T-cell (primary cell): Measurements from ENCODE around the gene CASK. TPM values are rescaled to one million over a fixed set of nuclear protein-coding genes. Genes with fewer than 3 reads are reported as not detected.

ENCODE experiments used
- ATAC-seq, 4 experiments: fragments of 200-7000 bp in 3 of 4; fragments of 150-1000 bp in 1 of 4; cut with Tn5 transposase; replicated peaks in 1 of 4; 1 replicate in 3 of 4; 2 replicates in 1 of 4; pipeline ENCODE4 v1.10.0; 2021; ENCODE audit warnings: moderate library complexity in 3 of 4, mild to moderate bottlenecking in 2 of 4, moderate number of reproducible peaks in 1 of 4
- CTCF ChIA-PET, 2 donors: fragments of 300-600 bp; sonication (Branson Sonifier 250); formaldehyde crosslinking; loops; one replicate each; lab custom pipeline; 2022; ENCODE audit warnings: antibody characterized with exemption in 2 of 2; lab: Charles Lee
- POLR2A ChIA-PET, 2 donors: fragments of 300-600 bp; sonication (Branson Sonifier 250); formaldehyde crosslinking; loops; one replicate each; lab custom pipeline; 2022; ENCODE audit warnings: antibody characterized with exemption in 2 of 2; lab: Charles Lee
- DNase-seq, 35 experiments: peaks; one replicate each; pipeline versions ENCODE4 v3.0.0 to v3.0.0-alpha.2; 2013 to 2023
- H3K27ac ChIP-seq: one replicate; pipeline ENCODE4 v1.5.1; 2013; ENCODE audit warnings: low read length
- H3K27me3 ChIP-seq, 2 experiments: replicated peaks in 1 of 2; 1 replicate in 1 of 2; 2 replicates in 1 of 2; pipeline versions ENCODE4 v1.6.1 to v1.7.0; 2013; ENCODE audit warnings: low read length in 1 of 2, mixed read lengths in 1 of 2; ENCODE audit not compliant: control insufficient read depth in 2 of 2, insufficient read depth in 2 of 2; ENCODE audit errors: extremely low read depth in 1 of 2
- H3K36me3 ChIP-seq, 2 donors: 1 replicate in 1 of 2; 2 replicates in 1 of 2; pipeline versions ENCODE4 v1.6.1 to v1.7.0; 2013; ENCODE audit warnings: low read length in 1 of 2; ENCODE audit not compliant: control insufficient read depth in 2 of 2, insufficient read depth in 1 of 2; ENCODE audit errors: extremely low read depth in 1 of 2
- H3K4me1 ChIP-seq, 2 experiments: 1 replicate in 1 of 2; 2 replicates in 1 of 2; pipeline versions ENCODE4 v1.6.1 to v1.7.0; 2013; ENCODE audit warnings: low read length in 2 of 2, mixed read lengths in 1 of 2; ENCODE audit not compliant: insufficient read depth in 2 of 2, control insufficient read depth in 1 of 2; ENCODE audit errors: extremely low read depth in 1 of 2
- H3K4me3 ChIP-seq, 2 donors: 1 replicate in 1 of 2; 2 replicates in 1 of 2; pipeline versions ENCODE4 v1.5.1 to v1.7.0; 2013; ENCODE audit warnings: mild to moderate bottlenecking in 2 of 2, low read length in 1 of 2, moderate library complexity in 1 of 2; ENCODE audit not compliant: control insufficient read depth in 1 of 2; ENCODE audit errors: extremely low read depth in 1 of 2
- H3K9me3 ChIP-seq: 2 replicates; pipeline ENCODE4 v1.7.0; 2013
- H3K27ac Mint-ChIP-seq, 2 donors: one replicate each; pipeline ENCODE4 v1.8.0; 2020 to 2021; ENCODE audit warnings: mild to moderate bottlenecking in 2 of 2, mixed read lengths in 2 of 2
- H3K27me3 Mint-ChIP-seq, 2 donors: one replicate each; pipeline ENCODE4 v1.8.0; 2021 to 2022; ENCODE audit warnings: mixed read lengths in 2 of 2
- H3K36me3 Mint-ChIP-seq: one replicate; pipeline ENCODE4 v1.8.0; 2021; ENCODE audit warnings: mixed read lengths
- H3K4me1 Mint-ChIP-seq, 3 donors: one replicate each; pipeline ENCODE4 v1.8.0; 2020 to 2022; ENCODE audit warnings: mixed read lengths in 3 of 3, mild to moderate bottlenecking in 1 of 3
- H3K4me3 Mint-ChIP-seq, 3 donors: one replicate each; pipeline ENCODE4 v1.8.0; 2020 to 2022; ENCODE audit warnings: mild to moderate bottlenecking in 3 of 3, mixed read lengths in 3 of 3, moderate library complexity in 3 of 3
- H3K9me3 Mint-ChIP-seq, 3 donors: one replicate each; pipeline ENCODE4 v1.8.0; 2020 to 2022; ENCODE audit warnings: mixed read lengths in 3 of 3
- WGBS: methylation state at CpG from one replicate; pipeline ENCODE4 v1.1.5; 2013; ENCODE audit warnings: missing lambda C conversion rate; ENCODE audit not compliant: insufficient coverage; 5-methylcytosine and 5-hydroxymethylcytosine counted together
- total RNA-seq, 35 experiments: library from RNA in 6 of 35; stranded (reverse) in 6 of 35; fragments of 120-200 nt in 1 of 35; gene quantifications; one replicate each; pipeline versions ENCODE4 v1.2.1 to v1.2.4 and lab custom pipeline; 2013 to 2026

The CASK gene
- total RNA-seq, 5 donors from 2014 or later (not counting 1 experiment from before 2014, with no cell fraction given): 52.6 to 81.6 (median 67.5) TPM

GRCh38 chrX:41490446-41490845 lies 432.9 kb downstream of the CASK start:
- DNase-seq (no peak), ATAC-seq (no peak)
- Histone ChIP-seq H3K4me3 (no peak overlapping the region), H3K4me1 (no peaks in the 10 kb centered on the region), H3K27ac (no peak overlapping the region), H3K9me3 (no peaks in the 10 kb centered on the region), H3K36me3 (no peaks in the 10 kb centered on the region), H3K27me3 (no peaks in the 10 kb centered on the region)
- H3K36me3 Mint-ChIP-seq: no peaks in the 10 kb centered on the region
- H3K27me3 Mint-ChIP-seq: peaks cover 0 to 19% of the 10 kb centered on the region in 2 donors
- peaks cover 0 to 3% (median 0%) of the 10 kb centered on the region in 3 donors for H3K9me3 Mint-ChIP-seq
- H3K4me1 Mint-ChIP-seq: no peaks in the 10 kb centered on the region
- ChIA-PET CTCF (interaction anchor here in 1 of 2 donors (0.6 kb wide), 1 partner anchor 412 kb away, joined by 3 read pairs; no protein-coding TSS in a partner anchor), POLR2A (no interaction called here)
- H3K4me3 Mint-ChIP-seq: no peak overlapping the region
- no peak overlapping the region for H3K27ac Mint-ChIP-seq
- no CpG with 5 or more reads among the region's 3 CpGs for WGBS

GRCh38 chrX:41482154-41482850 lies 441.1 kb downstream of the CASK start:
- no peaks in the 10 kb centered on the region for H3K27me3 ChIP-seq
- WGBS: no CpG with 5 or more reads among the region's 5 CpGs
- CTCF ChIA-PET: no interaction called here
- no peaks in the 10 kb centered on the region for H3K4me1 ChIP-seq
- H3K4me3 ChIP-seq: no peak overlapping the region
- DNase-seq: no peak
- ATAC-seq: no peak
- H3K27me3 Mint-ChIP-seq: peaks cover 0 to 10% of the 10 kb centered on the region in 2 donors
- no peak overlapping the region for H3K27ac Mint-ChIP-seq
- POLR2A ChIA-PET: no interaction called here
- H3K36me3 ChIP-seq: no peaks in the 10 kb centered on the region
- H3K9me3 ChIP-seq: no peaks in the 10 kb centered on the region
- no peaks in the 10 kb centered on the region for H3K36me3 Mint-ChIP-seq
- no peaks in the 10 kb centered on the region for H3K4me1 Mint-ChIP-seq
- peaks cover 0 to under 1% (median 0%) of the 10 kb centered on the region in 3 donors for H3K9me3 Mint-ChIP-seq
- H3K4me3 Mint-ChIP-seq: no peak overlapping the region
- no peak overlapping the region for H3K27ac ChIP-seq

GRCh38 chrX:41481264-41482109 lies 441.9 kb downstream of the CASK start:
- H3K4me1 ChIP-seq: no peaks in the 10 kb centered on the region
- Mint-ChIP-seq H3K4me1 (no peaks in the 10 kb centered on the region), H3K36me3 (no peaks in the 10 kb centered on the region), H3K4me3 (no peak overlapping the region), H3K9me3 (no peaks in the 10 kb centered on the region), H3K27me3 (peaks cover 0 to 9% of the 10 kb centered on the region in 2 donors), H3K27ac (no peak overlapping the region)
- DNase-seq (peak in 1 of 35 experiments; percentile 22), ATAC-seq (no peak)
- CTCF ChIA-PET: no interaction called here
- 60% methylated on average over 1 of the region's 6 CpGs for WGBS
- no peak overlapping the region for H3K27ac ChIP-seq
- POLR2A ChIA-PET: no interaction called here
- H3K27me3 ChIP-seq: no peaks in the 10 kb centered on the region
- no peaks in the 10 kb centered on the region for H3K36me3 ChIP-seq
- no peak overlapping the region for H3K4me3 ChIP-seq
- no peaks in the 10 kb centered on the region for H3K9me3 ChIP-seq

GRCh38 chrX:41480508-41481260 lies 442.7 kb downstream of the CASK start:
- Mint-ChIP-seq H3K36me3 (no peaks in the 10 kb centered on the region), H3K4me3 (no peak overlapping the region), H3K9me3 (no peaks in the 10 kb centered on the region), H3K4me1 (no peaks in the 10 kb centered on the region), H3K27ac (no peak overlapping the region), H3K27me3 (peaks cover 0 to 6% of the 10 kb centered on the region in 2 donors)
- Histone ChIP-seq H3K4me1 (no peaks in the 10 kb centered on the region), H3K4me3 (no peak overlapping the region), H3K27me3 (no peaks in the 10 kb centered on the region), H3K9me3 (no peaks in the 10 kb centered on the region), H3K36me3 (no peaks in the 10 kb centered on the region), H3K27ac (no peak overlapping the region)
- ChIA-PET POLR2A (no interaction called here), CTCF (no interaction called here)
- DNase-seq (no peak), ATAC-seq (no peak)
- WGBS: 100% methylated on average over 2 of the region's 13 CpGs

GRCh38 chrX:41478381-41478911 lies 444.9 kb downstream of the CASK start:
- ChIA-PET POLR2A (no interaction called here), CTCF (no interaction called here)
- no peak for ATAC-seq
- Histone ChIP-seq H3K4me3 (no peak overlapping the region), H3K27ac (no peak overlapping the region), H3K9me3 (no peaks in the 10 kb centered on the region), H3K36me3 (no peaks in the 10 kb centered on the region), H3K4me1 (no peaks in the 10 kb centered on the region), H3K27me3 (no peaks in the 10 kb centered on the region)
- Mint-ChIP-seq H3K27ac (no peak overlapping the region), H3K4me3 (no peak overlapping the region), H3K27me3 (peaks cover 0 to 6% of the 10 kb centered on the region in 2 donors), H3K9me3 (no peaks in the 10 kb centered on the region), H3K36me3 (no peaks in the 10 kb centered on the region), H3K4me1 (no peaks in the 10 kb centered on the region)
- WGBS: 36% methylated on average over 3 of the region's 6 CpGs
- DNase-seq: no peak
